ENCODE measurements around the gene ARSB.
"Not testable (repeated sequence)": the region's sequence is repeated elsewhere in the genome, so short reads cannot be mapped to it uniquely, and the experiment has no call there.

The ARSB gene

DNA sequence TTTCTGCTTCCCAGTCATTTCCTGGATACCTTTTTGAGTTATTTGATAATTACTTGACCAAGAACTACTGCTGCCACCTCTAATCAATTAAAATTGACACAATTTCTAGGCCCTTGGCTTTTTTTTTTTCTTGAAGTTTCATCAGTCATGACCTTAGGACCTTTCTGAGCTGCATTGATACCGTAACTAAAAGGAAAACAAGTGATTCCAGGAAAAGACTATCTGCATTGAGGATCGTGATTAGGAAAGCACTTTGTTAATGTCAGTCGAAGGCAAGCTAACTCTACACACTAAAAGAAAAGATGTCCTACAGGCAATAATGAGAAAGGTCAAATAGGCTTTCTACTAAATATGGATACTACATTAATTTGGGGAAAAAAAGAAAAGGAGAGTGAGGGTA, 69.9 kb downstream of the ARSB start:
- H3F3A ChIP-seq (ENCODE audit: insufficient read depth, low read length), result no peaks in the 10 kb centered on the region
- no peaks in the 10 kb centered on the region for H4K20me1 ChIP-seq (ENCODE audit: insufficient read depth, low read length)
- no peaks in the 10 kb centered on the region for H3K4me1 ChIP-seq (ENCODE audit: low read length)
- no peak overlapping the region for H3K9ac ChIP-seq (ENCODE audit: low read length)
- H3K27ac ChIP-seq (ENCODE audit: low read length), result no peak overlapping the region
- no peaks in the 10 kb centered on the region for H3K9me3 ChIP-seq (replicated peaks; ENCODE audit: insufficient read depth, low read length)
- no peaks in the 10 kb centered on the region for H3K79me2 ChIP-seq (ENCODE audit: low read length)
- no peak for DNase-seq
- no peaks in the 10 kb centered on the region for H3K27me3 ChIP-seq (replicated peaks; ENCODE audit: insufficient read depth, low read length)
- no peaks in the 10 kb centered on the region for H3K9me2 ChIP-seq (replicated peaks; ENCODE audit: insufficient read depth, low read length)
- H2AFZ ChIP-seq (ENCODE audit: low read length), result no peak overlapping the region
- H3K4me3 ChIP-seq (ENCODE audit: low read length), result no peak overlapping the region
- TF ChIP-seq, protein P1, sequence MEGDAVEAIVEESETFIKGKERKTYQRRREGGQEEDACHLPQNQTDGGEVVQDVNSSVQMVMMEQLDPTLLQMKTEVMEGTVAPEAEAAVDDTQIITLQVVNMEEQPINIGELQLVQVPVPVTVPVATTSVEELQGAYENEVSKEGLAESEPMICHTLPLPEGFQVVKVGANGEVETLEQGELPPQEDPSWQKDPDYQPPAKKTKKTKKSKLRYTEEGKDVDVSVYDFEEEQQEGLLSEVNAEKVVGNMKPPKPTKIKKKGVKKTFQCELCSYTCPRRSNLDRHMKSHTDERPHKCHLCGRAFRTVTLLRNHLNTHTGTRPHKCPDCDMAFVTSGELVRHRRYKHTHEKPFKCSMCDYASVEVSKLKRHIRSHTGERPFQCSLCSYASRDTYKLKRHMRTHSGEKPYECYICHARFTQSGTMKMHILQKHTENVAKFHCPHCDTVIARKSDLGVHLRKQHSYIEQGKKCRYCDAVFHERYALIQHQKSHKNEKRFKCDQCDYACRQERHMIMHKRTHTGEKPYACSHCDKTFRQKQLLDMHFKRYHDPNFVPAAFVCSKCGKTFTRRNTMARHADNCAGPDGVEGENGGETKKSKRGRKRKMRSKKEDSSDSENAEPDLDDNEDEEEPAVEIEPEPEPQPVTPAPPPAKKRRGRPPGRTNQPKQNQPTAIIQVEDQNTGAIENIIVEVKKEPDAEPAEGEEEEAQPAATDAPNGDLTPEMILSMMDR (IDR thresholded peaks at IDR 0.05; ENCODE audit: low read length), result no peak
- TF ChIP-seq EZH2phosphoT487 (IDR thresholded peaks at IDR 0.05; ENCODE audit: low read length) (no peak), EZH2 (optimal IDR thresholded peaks at IDR 0.05; ENCODE audit: low read depth, low read length) (no peak)
- H3K4me2 ChIP-seq (ENCODE audit: low read depth, low read length), result no peak overlapping the region
- no peaks in the 10 kb centered on the region for H3K36me3 ChIP-seq (replicated peaks; ENCODE audit: insufficient read depth, low read length)

DNA sequence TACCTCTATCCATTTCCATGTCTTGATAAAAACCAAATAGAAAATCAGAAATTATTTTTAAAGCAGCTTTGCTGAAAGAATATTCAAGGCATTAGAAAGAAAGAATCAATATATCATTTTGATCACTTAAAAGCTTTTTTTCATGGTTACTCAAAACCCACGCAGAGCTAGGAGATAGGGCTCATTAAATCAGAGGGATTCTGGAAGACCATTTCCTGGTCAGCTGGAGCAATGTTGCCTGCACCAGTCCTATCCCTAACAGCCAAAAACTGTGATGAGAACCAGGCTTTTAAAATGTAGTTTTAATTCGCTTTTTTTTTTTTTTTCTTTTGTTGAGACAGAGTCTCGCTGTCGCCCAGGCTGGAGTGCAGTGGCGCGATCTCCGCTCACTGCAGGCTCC, 72.3 kb downstream of the ARSB start:
- H3K4me3 ChIP-seq (ENCODE audit: low read length), result no peak overlapping the region
- no peaks in the 10 kb centered on the region for H3K36me3 ChIP-seq (replicated peaks; ENCODE audit: insufficient read depth, low read length)
- no peak overlapping the region for H2AFZ ChIP-seq (ENCODE audit: low read length)
- no peak for DNase-seq
- H3K4me1 ChIP-seq (ENCODE audit: low read length), result no peaks in the 10 kb centered on the region
- no peaks in the 10 kb centered on the region for H3K9me2 ChIP-seq (replicated peaks; ENCODE audit: insufficient read depth, low read length)
- H4K20me1 ChIP-seq (ENCODE audit: insufficient read depth, low read length), result no peaks in the 10 kb centered on the region
- no peak overlapping the region for H3K9ac ChIP-seq (ENCODE audit: low read length)
- no peaks in the 10 kb centered on the region for H3K27me3 ChIP-seq (replicated peaks; ENCODE audit: insufficient read depth, low read length)
- H3F3A ChIP-seq (ENCODE audit: insufficient read depth, low read length), result no peaks in the 10 kb centered on the region
- no peak overlapping the region for H3K4me2 ChIP-seq (ENCODE audit: low read depth, low read length)
- H3K9me3 ChIP-seq (replicated peaks; ENCODE audit: insufficient read depth, low read length), result no peaks in the 10 kb centered on the region
- no peaks in the 10 kb centered on the region for H3K79me2 ChIP-seq (ENCODE audit: low read length)
- no peak overlapping the region for H3K27ac ChIP-seq (ENCODE audit: low read length)
- TF ChIP-seq, protein P1 (IDR thresholded peaks at IDR 0.05; ENCODE audit: low read length), result no peak

DNA sequence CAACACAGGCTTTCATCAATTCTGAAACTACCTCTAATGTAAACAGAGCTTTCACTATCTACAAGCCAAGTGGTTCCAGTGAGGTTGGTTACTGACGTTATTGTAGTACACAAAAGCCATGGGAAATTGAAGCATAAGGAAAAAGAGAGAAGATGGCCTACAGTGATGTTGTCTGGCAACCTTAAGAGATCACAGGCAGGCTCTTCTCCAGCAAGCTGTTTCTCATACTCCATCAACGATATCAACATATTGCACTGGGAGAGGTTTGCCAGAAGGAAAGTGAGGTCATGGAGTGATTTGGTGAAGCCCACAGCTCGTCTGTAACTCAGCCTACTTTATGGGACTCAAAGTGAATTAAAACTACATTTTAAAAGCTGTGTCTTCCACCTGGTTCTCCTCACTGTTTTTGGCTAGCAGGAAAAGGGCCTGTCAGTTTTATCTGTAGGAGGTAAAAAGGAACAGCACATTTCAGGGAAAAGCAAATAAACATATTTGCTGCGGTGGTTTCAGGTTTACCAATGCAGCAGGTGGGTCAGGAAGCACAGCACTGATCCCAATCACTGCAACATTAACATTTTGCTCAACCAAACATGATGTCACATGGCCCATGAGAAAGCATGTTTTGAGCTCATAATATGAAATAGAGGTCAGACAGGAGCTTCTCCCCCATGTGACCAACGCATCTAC, 72.9 kb downstream of the ARSB start:
- no peak for DNase-seq
- H3K4me1 ChIP-seq (ENCODE audit: low read length), result no peaks in the 10 kb centered on the region
- no peaks in the 10 kb centered on the region for H3K27me3 ChIP-seq (replicated peaks; ENCODE audit: insufficient read depth, low read length)
- no peaks in the 10 kb centered on the region for H3K36me3 ChIP-seq (replicated peaks; ENCODE audit: insufficient read depth, low read length)
- no peak overlapping the region for H3K4me3 ChIP-seq (ENCODE audit: low read length)
- no peak overlapping the region for H2AFZ ChIP-seq (ENCODE audit: low read length)
- no peak overlapping the region for H3K9ac ChIP-seq (ENCODE audit: low read length)
- H3K27ac ChIP-seq (ENCODE audit: low read length), result no peak overlapping the region
- H3K79me2 ChIP-seq (ENCODE audit: low read length), result no peaks in the 10 kb centered on the region
- H3K4me2 ChIP-seq (ENCODE audit: low read depth, low read length), result no peak overlapping the region
- H3K9me3 ChIP-seq (replicated peaks; ENCODE audit: insufficient read depth, low read length), result no peaks in the 10 kb centered on the region
- no peaks in the 10 kb centered on the region for H3K9me2 ChIP-seq (replicated peaks; ENCODE audit: insufficient read depth, low read length)
- H3F3A ChIP-seq (ENCODE audit: insufficient read depth, low read length), result no peaks in the 10 kb centered on the region
- TF ChIP-seq EZH2phosphoT487 (IDR thresholded peaks at IDR 0.05; ENCODE audit: low read length), result no peak
- TF ChIP-seq, protein P1 (IDR thresholded peaks at IDR 0.05; ENCODE audit: low read length), result no peak
- TF ChIP-seq EZH2 (optimal IDR thresholded peaks at IDR 0.05; ENCODE audit: low read depth, low read length), result no peak
- H4K20me1 ChIP-seq (ENCODE audit: insufficient read depth, low read length), result no peaks in the 10 kb centered on the region

DNA sequence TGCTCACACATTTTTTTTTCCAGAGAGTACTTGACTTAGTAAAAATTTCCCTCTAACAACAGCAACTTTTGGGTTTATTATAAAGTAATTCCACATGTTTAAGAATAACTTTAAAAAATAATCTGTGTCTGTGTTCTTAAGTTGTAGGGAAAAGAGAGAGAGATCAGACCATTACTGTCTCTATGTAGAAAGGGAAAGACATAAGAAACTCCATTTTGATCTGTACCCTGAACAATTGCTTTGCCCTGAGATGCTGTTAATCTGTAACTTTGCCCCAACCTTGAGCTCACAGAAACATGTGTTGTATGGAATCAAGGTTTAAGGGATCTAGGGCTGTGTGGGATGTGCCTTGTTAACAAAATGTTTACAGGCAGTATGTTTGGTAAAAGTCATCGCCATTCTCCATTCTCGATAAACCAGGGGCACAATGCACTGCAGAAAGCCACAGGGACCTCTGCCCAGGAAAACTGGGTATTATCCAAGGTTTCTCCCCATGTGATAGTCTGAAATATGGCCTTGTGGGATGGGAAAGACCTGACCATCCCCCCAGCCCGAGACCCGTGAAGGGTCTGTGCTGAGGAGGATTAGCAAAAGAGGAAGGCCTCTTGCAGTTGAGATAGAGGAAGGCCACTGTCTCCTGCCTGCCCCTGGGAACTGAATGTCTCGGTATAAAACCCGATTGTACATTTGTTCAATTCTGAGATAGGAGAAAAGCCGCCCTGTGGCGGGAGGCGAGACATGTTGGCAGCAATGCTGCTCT, 75.7 kb downstream of the ARSB start:
- not testable (repeated sequence) for H3K9ac ChIP-seq (ENCODE audit: low read length); H3F3A ChIP-seq (ENCODE audit: insufficient read depth, low read length); H3K4me3 ChIP-seq (ENCODE audit: low read length); H3K36me3 ChIP-seq (replicated peaks; ENCODE audit: insufficient read depth, low read length); H4K20me1 ChIP-seq (ENCODE audit: insufficient read depth, low read length); DNase-seq; H3K27me3 ChIP-seq (replicated peaks; ENCODE audit: insufficient read depth, low read length); H3K79me2 ChIP-seq (ENCODE audit: low read length); H3K4me1 ChIP-seq (ENCODE audit: low read length); H2AFZ ChIP-seq (ENCODE audit: low read length); H3K4me2 ChIP-seq (ENCODE audit: low read depth, low read length); H3K27ac ChIP-seq (ENCODE audit: low read length); H3K9me3 ChIP-seq (replicated peaks; ENCODE audit: insufficient read depth, low read length); H3K9me2 ChIP-seq (replicated peaks; ENCODE audit: insufficient read depth, low read length)
